ENCODE measurements around the gene EML4.

The EML4 gene

GRCh38 chr2:42200926-42201855, 32.0 kb downstream of the EML4 start:
- Histone ChIP-seq H3K9me2 (replicated peaks; ENCODE audit: low read depth, low read length) (no peaks in the 10 kb centered on the region), H3K9me3 (ENCODE audit: insufficient read depth, low read depth, low read length) (no peaks in the 10 kb centered on the region), H3K9ac (ENCODE audit: low read depth, low read length, poor library complexity, severe bottlenecking) (no peak overlapping the region), H3K79me2 (ENCODE audit: insufficient read depth, low read length) (peaks cover 73% of the 10 kb centered on the region), H3F3A (ENCODE audit: low read depth) (no peaks in the 10 kb centered on the region), H2AFZ (ENCODE audit: low read length) (no peak overlapping the region), H3K4me1 (ENCODE audit: insufficient read depth, low read length, poor library complexity, severe bottlenecking) (peaks cover 11% of the 10 kb centered on the region), H3K4me2 (ENCODE audit: low read depth, low read length, poor library complexity, severe bottlenecking) (no peak overlapping the region), H4K20me1 (ENCODE audit: insufficient read depth, low read length, poor library complexity, severe bottlenecking) (peaks cover 6% of the 10 kb centered on the region), H3K36me3 (ENCODE audit: insufficient read depth, low read length) (no peaks in the 10 kb centered on the region), H3K27me3 (ENCODE audit: insufficient read depth, low read length, poor library complexity, severe bottlenecking) (no peaks in the 10 kb centered on the region), H3K4me3 (ENCODE audit: low read length, poor library complexity, severe bottlenecking) (no peak overlapping the region)
- no peak for TF ChIP-seq EZH2phosphoT487 (IDR thresholded peaks at IDR 0.05; ENCODE audit: borderline replicate concordance)
- no peak for TF ChIP-seq CTCF (conservative IDR thresholded peaks at IDR 0.05; ENCODE audit: low read length)

- Histone ChIP-seq H3K9ac (ENCODE audit: low read depth, low read length, poor library complexity, severe bottlenecking) (no peak overlapping the region), H3K4me2 (ENCODE audit: low read depth, low read length, poor library complexity, severe bottlenecking) (no peak overlapping the region), H3F3A (ENCODE audit: low read depth) (no peaks in the 10 kb centered on the region), H3K4me1 (ENCODE audit: insufficient read depth, low read length, poor library complexity, severe bottlenecking) (peaks cover 8% of the 10 kb centered on the region), H3K79me2 (ENCODE audit: insufficient read depth, low read length) (peaks cover 68% of the 10 kb centered on the region), H3K9me2 (replicated peaks; ENCODE audit: low read depth, low read length) (no peaks in the 10 kb centered on the region), H3K4me3 (ENCODE audit: low read length, poor library complexity, severe bottlenecking) (no peak overlapping the region), H3K9me3 (ENCODE audit: insufficient read depth, low read depth, low read length) (no peaks in the 10 kb centered on the region), H3K27me3 (ENCODE audit: insufficient read depth, low read length, poor library complexity, severe bottlenecking) (no peaks in the 10 kb centered on the region), H4K20me1 (ENCODE audit: insufficient read depth, low read length, poor library complexity, severe bottlenecking) (peaks cover 4% of the 10 kb centered on the region), H2AFZ (ENCODE audit: low read length) (no peak overlapping the region), H3K36me3 (ENCODE audit: insufficient read depth, low read length) (no peaks in the 10 kb centered on the region)
- no peak for TF ChIP-seq EZH2phosphoT487 (IDR thresholded peaks at IDR 0.05; ENCODE audit: borderline replicate concordance)
- TF ChIP-seq CTCF (conservative IDR thresholded peaks at IDR 0.05; ENCODE audit: low read length), result no peak
Measured at GRCh38 chr2:42202634-42203008, 33.5 kb downstream of the EML4 start.

- H3K79me2 ChIP-seq (ENCODE audit: insufficient read depth, low read length), result peaks cover 59% of the 10 kb centered on the region
- H4K20me1 ChIP-seq (ENCODE audit: insufficient read depth, low read length, poor library complexity, severe bottlenecking), result peaks cover 4% of the 10 kb centered on the region
- H3K4me2 ChIP-seq (ENCODE audit: low read depth, low read length, poor library complexity, severe bottlenecking), result no peak overlapping the region
- H3K9me3 ChIP-seq (ENCODE audit: insufficient read depth, low read depth, low read length), result no peaks in the 10 kb centered on the region
- no peaks in the 10 kb centered on the region for H3K9me2 ChIP-seq (replicated peaks; ENCODE audit: low read depth, low read length)
- H3K4me3 ChIP-seq (ENCODE audit: low read length, poor library complexity, severe bottlenecking), result no peak overlapping the region
- H2AFZ ChIP-seq (ENCODE audit: low read length), result no peak overlapping the region
- no peaks in the 10 kb centered on the region for H3K27me3 ChIP-seq (ENCODE audit: insufficient read depth, low read length, poor library complexity, severe bottlenecking)
- peaks cover 8% of the 10 kb centered on the region for H3K4me1 ChIP-seq (ENCODE audit: insufficient read depth, low read length, poor library complexity, severe bottlenecking)
- no peaks in the 10 kb centered on the region for H3F3A ChIP-seq (ENCODE audit: low read depth)
- H3K9ac ChIP-seq (ENCODE audit: low read depth, low read length, poor library complexity, severe bottlenecking), result no peak overlapping the region
- no peaks in the 10 kb centered on the region for H3K36me3 ChIP-seq (ENCODE audit: insufficient read depth, low read length)
- no peak for TF ChIP-seq CTCF (conservative IDR thresholded peaks at IDR 0.05; ENCODE audit: low read length)
- TF ChIP-seq EZH2phosphoT487 (IDR thresholded peaks at IDR 0.05; ENCODE audit: borderline replicate concordance), result no peak
Measured at GRCh38 chr2:42203792-42204191, 34.6 kb downstream of the EML4 start.
